Fibroblast of lung (primary cell): ENCODE results near the gene PDZD4. TPM values are rescaled to one million over a fixed set of nuclear protein-coding genes. Genes with fewer than 3 reads are reported as not detected.

ENCODE experiments used
- DNase-seq, 2 donors: peaks; one replicate each; pipeline versions ENCODE4 v3.0.0 to v3.0.0-alpha.2; 2010; ENCODE audit warnings: low read depth in 2 of 2
- H2AFZ ChIP-seq: 2 replicates; pipeline ENCODE4 v1.5.1; 2012; ENCODE audit warnings: low read length, control low read depth, inconsistent platforms
- H3K27ac ChIP-seq: 2 replicates; pipeline ENCODE4 v1.5.1; 2011; ENCODE audit warnings: low read length, control low read depth; ENCODE audit not compliant: insufficient read depth
- H3K27me3 ChIP-seq: 2 replicates; pipeline ENCODE4 v1.5.1; 2011; ENCODE audit warnings: mild to moderate bottlenecking, low read length; ENCODE audit not compliant: control insufficient read depth, insufficient read depth
- H3K36me3 ChIP-seq: 2 replicates; pipeline ENCODE4 v1.5.1; 2011; ENCODE audit warnings: low read length; ENCODE audit not compliant: control insufficient read depth, insufficient read depth
- H3K4me1 ChIP-seq: 2 replicates; pipeline ENCODE4 v1.5.1; 2011; ENCODE audit warnings: low read length; ENCODE audit not compliant: control insufficient read depth, insufficient read depth; ENCODE audit errors: extremely low read depth
- H3K4me2 ChIP-seq: 2 replicates; pipeline ENCODE4 v1.5.1; 2011; ENCODE audit warnings: low read length, control low read depth; ENCODE audit not compliant: insufficient read depth; ENCODE audit errors: extremely low read depth
- H3K4me3 ChIP-seq, 4 experiments: fragments of 200-600 bp in 1 of 4; sonication (generic) in 1 of 4; replicated peaks in 1 of 4; 2 replicates each; pipeline ENCODE4 v1.5.1; 2011 to 2016; ENCODE audit warnings: low read length in 4 of 4, low read depth in 3 of 4, mild to moderate bottlenecking in 3 of 4, control low read depth in 2 of 4, inconsistent platforms in 1 of 4, mixed read lengths in 1 of 4; ENCODE audit not compliant: insufficient read depth in 1 of 4; ENCODE audit errors: control extremely low read depth in 1 of 4
- H3K79me2 ChIP-seq: 2 replicates; pipeline ENCODE4 v1.5.1; 2012; ENCODE audit warnings: mild to moderate bottlenecking, low read length, inconsistent platforms; ENCODE audit not compliant: control insufficient read depth, insufficient read depth
- H3K9ac ChIP-seq: 2 replicates; pipeline ENCODE4 v1.5.1; 2011; ENCODE audit warnings: mild to moderate bottlenecking, low read length, control low read depth; ENCODE audit not compliant: insufficient read depth
- H3K9me3 ChIP-seq: 2 replicates; pipeline ENCODE4 v1.5.1; 2012; ENCODE audit warnings: low read depth, low read length; ENCODE audit not compliant: control insufficient read depth, insufficient read depth
- H4K20me1 ChIP-seq: 2 replicates; pipeline ENCODE4 v1.5.1; 2011; ENCODE audit warnings: low read length; ENCODE audit not compliant: control insufficient read depth, insufficient read depth; ENCODE audit errors: extremely low read depth
- EZH2 ChIP-seq: IDR thresholded peaks from 2 replicates; pipeline ENCODE4 v1.5.1; 2012; ENCODE audit warnings: low read length, control low read depth, mild to moderate bottlenecking; ENCODE audit errors: missing control alignments
- polyA plus RNA-seq, 2 donors: library from polyadenylated mRNA; depleted of rRNA in 1 of 2; stranded (reverse) in 1 of 2; unstranded in 1 of 2; fragments of >200 nt; gene quantifications; 2 replicates each; pipeline ENCODE4 v1.2.1, GENCODE V29; 2011 to 2012; ENCODE audit warnings: missing spikeins in 1 of 2
- total RNA-seq: library from RNA; depleted of rRNA; stranded (reverse); fragments of >200 nt; gene quantifications from 2 replicates; pipeline ENCODE4 v1.2.1, GENCODE V29; 2014
- TF ChIP-seq, protein P1 (sequence below), 2 donors: IDR thresholded peaks in 1 of 2; conservative IDR thresholded peaks in 1 of 2; 1 replicate in 1 of 2; 2 replicates in 1 of 2; pipeline ENCODE4 v1.5.1; 2011 to 2012; ENCODE audit warnings: low read length in 2 of 2, control low read depth in 1 of 2, inconsistent platforms in 1 of 2, low read depth in 1 of 2, mild to moderate bottlenecking in 1 of 2

The PDZD4 gene
- total and polyA plus RNA-seq, 2 donors (not counting 1 experiment from before 2014, with no cell fraction given) = under 0.01 to 0.10 TPM

DNA sequence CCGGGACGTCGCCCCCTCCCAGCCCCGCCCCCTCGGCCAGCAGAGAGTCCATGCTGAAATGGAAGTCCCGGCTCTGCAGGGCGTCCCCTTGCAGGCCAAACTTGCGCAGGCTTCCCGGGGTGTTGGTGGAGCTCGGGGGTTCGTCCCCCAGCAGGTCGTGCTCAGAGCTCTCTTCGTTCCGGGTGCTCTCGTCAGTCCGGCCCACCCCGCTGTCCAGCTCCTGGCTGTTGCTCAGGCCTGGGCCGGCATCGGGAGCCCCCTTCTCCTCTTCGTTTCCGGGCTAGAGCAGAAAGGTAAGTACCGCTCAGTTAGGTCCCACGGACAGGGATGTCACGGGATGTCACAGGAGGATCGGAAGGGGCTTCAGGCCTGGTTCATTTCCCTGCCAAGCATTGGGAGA, 25.7 kb downstream of the PDZD4 start:
- H3K36me3 ChIP-seq = no peaks in the 10 kb centered on the region
- no peak overlapping the region for H3K4me2 ChIP-seq
- H3K9me3 ChIP-seq = no peaks in the 10 kb centered on the region
- no peak overlapping the region for H3K4me3 ChIP-seq
- H2AFZ ChIP-seq = no peak overlapping the region
- no peak for DNase-seq
- H3K9ac ChIP-seq = no peak overlapping the region
- TF ChIP-seq EZH2 = no peak
- TF ChIP-seq, protein P1, sequence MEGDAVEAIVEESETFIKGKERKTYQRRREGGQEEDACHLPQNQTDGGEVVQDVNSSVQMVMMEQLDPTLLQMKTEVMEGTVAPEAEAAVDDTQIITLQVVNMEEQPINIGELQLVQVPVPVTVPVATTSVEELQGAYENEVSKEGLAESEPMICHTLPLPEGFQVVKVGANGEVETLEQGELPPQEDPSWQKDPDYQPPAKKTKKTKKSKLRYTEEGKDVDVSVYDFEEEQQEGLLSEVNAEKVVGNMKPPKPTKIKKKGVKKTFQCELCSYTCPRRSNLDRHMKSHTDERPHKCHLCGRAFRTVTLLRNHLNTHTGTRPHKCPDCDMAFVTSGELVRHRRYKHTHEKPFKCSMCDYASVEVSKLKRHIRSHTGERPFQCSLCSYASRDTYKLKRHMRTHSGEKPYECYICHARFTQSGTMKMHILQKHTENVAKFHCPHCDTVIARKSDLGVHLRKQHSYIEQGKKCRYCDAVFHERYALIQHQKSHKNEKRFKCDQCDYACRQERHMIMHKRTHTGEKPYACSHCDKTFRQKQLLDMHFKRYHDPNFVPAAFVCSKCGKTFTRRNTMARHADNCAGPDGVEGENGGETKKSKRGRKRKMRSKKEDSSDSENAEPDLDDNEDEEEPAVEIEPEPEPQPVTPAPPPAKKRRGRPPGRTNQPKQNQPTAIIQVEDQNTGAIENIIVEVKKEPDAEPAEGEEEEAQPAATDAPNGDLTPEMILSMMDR (conservative IDR thresholded peaks at IDR 0.05 in 1 of 2, IDR thresholded peaks at IDR 0.05 in 1 of 2; ENCODE audit: low read depth in 1 of 2, low read length in 2 of 2) = no peak
- H4K20me1 ChIP-seq = no peaks in the 10 kb centered on the region
- no peaks in the 10 kb centered on the region for H3K79me2 ChIP-seq
- no peaks in the 10 kb centered on the region for H3K27me3 ChIP-seq
- H3K4me1 ChIP-seq = no peaks in the 10 kb centered on the region
- H3K27ac ChIP-seq = no peak overlapping the region

DNA sequence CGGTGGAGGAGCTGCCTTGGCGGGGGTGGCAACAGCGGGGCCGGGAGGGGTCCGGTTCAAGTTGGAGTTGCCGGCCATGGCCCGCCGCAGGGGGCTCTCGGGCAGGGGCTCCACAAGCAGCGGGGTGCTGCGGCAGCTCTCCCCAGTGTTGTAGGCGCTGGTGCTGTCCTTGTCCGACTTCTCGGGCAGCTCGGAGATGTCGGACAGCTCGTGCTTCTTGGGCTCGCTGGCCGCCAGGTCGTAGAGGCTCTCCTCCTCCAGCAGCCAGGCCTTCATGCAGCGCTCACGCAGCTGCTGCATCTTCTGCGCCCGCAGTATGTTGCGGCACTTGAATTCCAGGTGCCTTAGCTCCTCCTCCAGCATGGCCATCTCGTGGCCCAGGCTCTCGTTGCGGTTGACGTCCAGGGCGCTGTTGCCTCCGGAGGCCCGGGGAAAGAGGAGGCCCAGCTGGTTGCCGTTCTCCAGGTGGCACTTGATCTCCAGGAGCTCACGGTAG, 26.2 kb downstream of the PDZD4 start:
- no peaks in the 10 kb centered on the region for H3K79me2 ChIP-seq
- no peaks in the 10 kb centered on the region for H3K4me1 ChIP-seq
- H3K36me3 ChIP-seq = peaks cover 2% of the 10 kb centered on the region
- no peak overlapping the region for H3K9ac ChIP-seq
- DNase-seq = no peak
- no peak overlapping the region for H3K4me2 ChIP-seq
- H4K20me1 ChIP-seq = no peaks in the 10 kb centered on the region
- no peak for TF ChIP-seq EZH2
- TF ChIP-seq, protein P1 (conservative IDR thresholded peaks at IDR 0.05 in 1 of 2, IDR thresholded peaks at IDR 0.05 in 1 of 2; ENCODE audit: low read depth in 1 of 2, low read length in 2 of 2) = no peak
- no peak overlapping the region for H2AFZ ChIP-seq
- H3K4me3 ChIP-seq = no peak overlapping the region
- H3K27me3 ChIP-seq = no peaks in the 10 kb centered on the region
- no peaks in the 10 kb centered on the region for H3K9me3 ChIP-seq
- no peak overlapping the region for H3K27ac ChIP-seq

DNA sequence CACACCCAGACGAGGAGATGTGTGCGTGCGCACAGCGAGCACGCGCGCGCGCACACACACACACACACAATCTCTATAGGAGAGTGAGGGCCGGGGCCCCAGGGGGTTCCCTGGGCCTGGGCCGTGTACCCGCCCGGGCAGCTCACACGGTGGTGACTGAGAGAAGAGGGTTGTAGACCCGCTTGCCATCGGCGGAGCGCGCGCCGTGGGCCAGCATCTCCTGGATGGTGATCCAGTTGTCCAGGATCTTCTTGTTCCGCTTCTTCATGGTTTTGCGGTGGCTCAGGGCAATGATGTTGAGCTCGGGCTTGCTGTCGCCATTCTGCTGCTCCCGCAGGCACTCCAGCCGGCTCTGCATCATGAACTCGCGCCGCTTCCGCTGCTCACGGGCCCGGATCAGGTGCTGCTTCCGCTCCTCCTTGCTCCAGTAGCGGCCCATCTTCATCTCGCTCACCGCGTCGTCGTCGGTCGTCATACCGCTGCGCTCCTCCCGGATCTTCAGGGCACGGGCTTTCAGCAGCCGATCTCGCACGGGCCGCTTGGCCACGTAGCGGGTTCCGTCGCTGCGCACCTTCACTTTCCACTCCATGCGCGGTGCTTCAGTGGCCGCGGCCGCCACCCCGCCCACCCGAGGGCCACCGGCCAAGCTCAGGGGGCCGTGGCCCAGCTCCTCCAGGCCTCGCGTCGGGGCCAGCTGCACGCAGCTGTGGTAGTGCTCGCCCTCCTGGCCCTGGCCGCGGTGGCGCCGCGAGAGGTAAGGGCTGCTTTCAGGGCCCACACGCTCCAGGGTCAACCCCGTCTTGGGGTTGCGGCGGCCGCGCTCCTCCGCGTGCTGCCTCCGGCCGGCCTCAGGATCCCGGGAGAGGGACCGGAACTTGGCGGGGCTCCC, 26.9 kb downstream of the PDZD4 start:
- DNase-seq = no peak
- no peak overlapping the region for H2AFZ ChIP-seq
- H3K4me2 ChIP-seq = no peak overlapping the region
- no peaks in the 10 kb centered on the region for H3K4me1 ChIP-seq
- H3K27me3 ChIP-seq = no peaks in the 10 kb centered on the region
- peaks cover 4% of the 10 kb centered on the region for H3K36me3 ChIP-seq
- H4K20me1 ChIP-seq = no peaks in the 10 kb centered on the region
- H3K79me2 ChIP-seq = no peaks in the 10 kb centered on the region
- H3K27ac ChIP-seq = no peak overlapping the region
- H3K9me3 ChIP-seq = no peaks in the 10 kb centered on the region
- no peak overlapping the region for H3K4me3 ChIP-seq
- TF ChIP-seq, protein P1 (conservative IDR thresholded peaks at IDR 0.05 in 1 of 2, IDR thresholded peaks at IDR 0.05 in 1 of 2; ENCODE audit: low read depth in 1 of 2, low read length in 2 of 2) = no peak
- no peak for TF ChIP-seq EZH2
- H3K9ac ChIP-seq = no peak overlapping the region
